Right lobe of liver (tissue), 6 donors: ENCODE measurements around the gene IFNL4. TPM values are rescaled to one million over a fixed set of nuclear protein-coding genes. Genes with fewer than 3 reads are reported as not detected.

Experiments used
- ATAC-seq, 4 donors: fragments of 200-7000 bp; cut with Tn5 transposase; one replicate each; pipeline ENCODE4 v1.9.1; 2020; ENCODE audit warnings: mild to moderate bottlenecking in 4 of 4, moderate library complexity in 4 of 4
- DNase-seq, 3 donors: peaks; one replicate each; pipeline ENCODE4 v3.0.0-alpha.2; 2020
- H3K27ac ChIP-seq, 3 donors: fragments of 200-600 bp; one replicate each; pipeline ENCODE4 v1.8.0; 2022
- H3K27me3 ChIP-seq, 2 donors: fragments of 200-600 bp; one replicate each; pipeline ENCODE4 v1.8.0; 2022
- H3K36me3 ChIP-seq, 4 donors: fragments of 200-600 bp; sonication (generic) in 1 of 4; one replicate each; pipeline versions ENCODE4 v1.5.1 to v1.8.0; 2017 to 2022; ENCODE audit warnings: control low read depth in 1 of 4
- H3K4me1 ChIP-seq, 4 donors: fragments of 200-600 bp; sonication (generic) in 1 of 4; one replicate each; pipeline versions ENCODE4 v1.5.1 to v1.8.0; 2017 to 2022; ENCODE audit warnings: control low read depth in 1 of 4
- H3K4me3 ChIP-seq, 3 donors: fragments of 200-600 bp; one replicate each; pipeline ENCODE4 v1.8.0; 2022
- H3K9me3 ChIP-seq, 4 donors: fragments of 200-600 bp; sonication (generic) in 1 of 4; one replicate each; pipeline versions ENCODE4 v1.5.1 to v1.8.0; 2017 to 2022; ENCODE audit warnings: control low read depth in 1 of 4
- CTCF ChIP-seq, 4 donors: fragments of 200-600 bp in 3 of 4; fragments of 450-650 bp in 1 of 4; IDR thresholded peaks; one replicate each; pipeline versions ENCODE4 v1.5.1 to v1.8.0; 2016 to 2022; ENCODE audit warnings: antibody characterized with exemption in 4 of 4, mild to moderate bottlenecking in 2 of 4
- POLR2A ChIP-seq: fragments of 450-650 bp; IDR thresholded peaks from one replicate; pipeline ENCODE4 v1.6.1; 2017; ENCODE audit warnings: antibody characterized with exemption, mild to moderate bottlenecking
- WGBS: methylation state at CpG from one replicate; pipeline ENCODE4 v1.1.6; 2018; ENCODE audit warnings: low coverage, low lambda C conversion rate; ENCODE audit not compliant: insufficient coverage; ENCODE audit errors: missing lambda C conversion rate; 5-methylcytosine and 5-hydroxymethylcytosine counted together
- intact Hi-C, 2 donors: fragments of 100-400 bp; cut with DNase I; formaldehyde crosslinking; loops; one replicate each; pipeline versions ENCODE4 v1.11.2 to v1.14.1; 2022
- total RNA-seq, 6 experiments: library from RNA; depleted of rRNA in 2 of 6; stranded (reverse); fragments of >200 nt in 2 of 6; fragmentation: NEBNext Ultra II Directional in 3 of 6; extraction: Animal tissue kit (Norgen Biotek cat#: 25700) in 3 of 6; gene quantifications; one replicate each; pipeline versions ENCODE4 v1.1.0 to v1.2.4, GENCODE V29; 2016 to 2023
- donor health status: DM: no; HTN: yes; CAD: no.
- donor health status: DM: no; HTN: no; CAD: no.
- donor health status: DM: no; HTN: no; CAD: no.
- donor health status: DM: no; HTN: yes; CAD: no.
- donor health status: DM: no; HTN: yes; CAD: no.

Gene IFNL4
- total RNA-seq, 6 experiments from 2014 or later, result not detected

GRCh38 chr19:39207293-39207836 is 41.3 kb downstream of the IFNL4 start:
- Histone ChIP-seq H3K9me3 (no peaks in the 10 kb centered on the region), H3K27ac (no peak overlapping the region), H3K4me3 (no peak overlapping the region), H3K4me1 (no peaks in the 10 kb centered on the region), H3K27me3 (peaks cover 0 to 5% of the 10 kb centered on the region in 2 donors), H3K36me3 (no peaks in the 10 kb centered on the region)
- ATAC-seq (no peak), DNase-seq (no peak)
- TF ChIP-seq POLR2A (no peak), CTCF (IDR thresholded peaks at IDR 0.05) (no peak)
- WGBS, result 59% methylated on average over 3 of the region's 6 CpGs
- intact Hi-C loops, result loop anchor here (10.0 kb wide), 2 partner anchors 107 to 117 kb away; partner anchors contain the start of gene LRFN1 (in 1 of the 2)

- intact Hi-C loops, result loop anchor here (10.0 kb wide), 2 partner anchors 109 to 119 kb away; partner anchors contain the start of gene LRFN1 (in 1 of the 2)
- no peak overlapping the region for H3K4me3 ChIP-seq
- DNase-seq, result no peak
- ATAC-seq, result no peak
- 67% methylated on average over 4 of the region's 6 CpGs for WGBS
- no peaks in the 10 kb centered on the region for H3K36me3 ChIP-seq
- H3K9me3 ChIP-seq, result no peaks in the 10 kb centered on the region
- H3K27me3 ChIP-seq, result peaks cover 0 to 5% of the 10 kb centered on the region in 2 donors
- no peaks in the 10 kb centered on the region for H3K4me1 ChIP-seq
- TF ChIP-seq CTCF (IDR thresholded peaks at IDR 0.05) (no peak), POLR2A (no peak)
- no peak overlapping the region for H3K27ac ChIP-seq
Observed at GRCh38 chr19:39206122-39206521, 42.5 kb downstream of the IFNL4 start.

DNA sequence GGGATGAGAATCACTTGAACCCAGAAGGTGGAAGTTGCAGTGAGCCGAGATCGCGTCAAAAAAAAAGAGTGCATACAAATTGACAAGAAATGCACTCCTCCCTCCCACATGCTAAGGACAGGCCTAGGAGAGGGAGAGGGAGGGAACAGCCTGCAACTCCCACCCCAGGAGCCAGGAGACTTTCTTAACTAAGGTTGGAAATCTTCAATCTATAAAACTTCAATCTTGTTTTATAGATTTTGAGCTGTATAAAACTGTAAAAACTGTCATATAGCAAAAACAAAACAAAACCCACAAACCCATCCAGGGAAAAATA is 43.2 kb downstream of the IFNL4 start:
- peaks cover 0 to 5% of the 10 kb centered on the region in 2 donors for H3K27me3 ChIP-seq
- TF ChIP-seq CTCF (IDR thresholded peaks at IDR 0.05) (no peak), POLR2A (no peak)
- DNase-seq (no peak), ATAC-seq (no peak)
- intact Hi-C loops, result loop anchor here (10.0 kb wide), 2 partner anchors 109 to 119 kb away; partner anchors contain the start of gene LRFN1 (in 1 of the 2)
- H3K4me3 ChIP-seq, result no peak overlapping the region
- WGBS, result 80% methylated on average over 1 of the region's 3 CpGs
- H3K27ac ChIP-seq, result no peak overlapping the region
- H3K36me3 ChIP-seq, result no peaks in the 10 kb centered on the region
- H3K9me3 ChIP-seq, result no peaks in the 10 kb centered on the region
- H3K4me1 ChIP-seq, result no peaks in the 10 kb centered on the region

DNA sequence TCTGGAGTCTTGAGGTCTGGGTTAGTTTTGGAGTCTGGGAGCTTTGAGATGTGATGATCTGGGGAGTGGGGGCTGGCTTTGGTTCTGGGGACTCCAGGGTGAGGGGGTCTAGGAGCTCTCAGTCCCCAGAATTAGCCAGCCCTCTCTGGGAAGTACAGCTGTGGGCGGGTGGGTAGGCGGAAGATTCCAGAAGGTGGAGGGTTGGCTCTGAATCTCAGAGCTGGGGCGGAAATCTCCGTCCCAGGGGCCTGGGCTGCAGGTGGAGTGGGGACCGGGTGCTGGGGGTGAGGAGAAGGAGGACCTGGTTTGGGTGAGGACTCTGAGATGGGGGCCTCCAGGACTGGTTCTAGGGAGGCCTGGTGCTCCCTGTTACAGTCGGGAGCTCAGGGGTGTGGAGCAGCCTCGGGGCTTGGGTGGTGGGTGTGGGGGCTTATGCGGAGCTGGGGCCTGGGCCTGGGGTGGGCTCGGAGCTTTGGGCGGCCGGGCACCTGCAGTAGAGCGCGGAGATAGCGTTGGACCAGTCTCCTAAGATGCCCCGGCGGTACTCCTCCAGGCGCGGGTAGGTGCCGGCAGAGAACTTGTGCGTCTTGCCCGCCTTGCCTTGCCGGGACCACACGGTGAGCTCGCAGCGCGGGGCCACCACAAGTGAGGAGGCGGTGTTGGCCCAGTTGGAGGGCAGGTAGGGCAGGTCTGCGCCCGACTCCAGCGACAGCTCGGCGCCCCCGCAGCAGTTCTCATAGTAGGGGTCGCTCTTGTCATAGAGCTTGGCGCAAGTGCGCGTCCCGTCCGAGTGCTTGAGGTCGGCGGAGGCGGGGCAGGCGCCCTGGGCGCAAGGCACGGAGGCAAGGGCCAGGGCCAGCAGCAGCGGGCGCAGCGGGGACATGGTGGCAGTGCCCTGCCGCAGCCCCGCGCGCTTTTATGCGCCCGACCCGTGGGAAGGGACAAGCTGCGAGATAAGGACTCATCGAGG is 45.0 kb downstream of the IFNL4 start, which contains the start of gene SYCN:
SYCN (minus strand) TSS at position 892 of the 970 bp plus-strand sequence; CDS start at position 883, 9 bp downstream.
- H3K27ac ChIP-seq, result no peak within 1 kb of the TSS
- no peak within 1 kb of the TSS for H3K4me3 ChIP-seq
- H3K4me1 ChIP-seq, result no peaks in the 10 kb centered on the region
- intact Hi-C loops, result loop anchor here (10.0 kb wide), 2 partner anchors 111 to 121 kb away; partner anchors contain the start of gene LRFN1 (in 1 of the 2)
- ATAC-seq, result no peak
- no peak for TF ChIP-seq CTCF (IDR thresholded peaks at IDR 0.05)
- no peak for TF ChIP-seq POLR2A
- no peaks in the 10 kb centered on the region for H3K9me3 ChIP-seq
- H3K27me3 ChIP-seq, result peaks cover 0 to 5% of the 10 kb centered on the region in 2 donors
- 33% methylated on average over 18 of the region's 57 CpGs for WGBS
- DNase-seq, result no peak
- no peaks in the 10 kb centered on the region for H3K36me3 ChIP-seq
